ENCODE results near the gene MYG1. TPM values are rescaled to one million over a fixed set of nuclear protein-coding genes. Genes with fewer than 3 reads are reported as not detected.
A peak's percentile ranks its signal among the peaks of the same experiment; 100 is the strongest.

Gene MYG1
- total RNA-seq, 1 experiment from 2014 or later = 104 TPM

- Histone ChIP-seq H3K4me3 (replicated peaks in 1 of 2; ENCODE audit: low read depth in 1 of 2, low read length in 2 of 2) (no peak overlapping the region), H3K9me3 (ENCODE audit: control insufficient read depth in 1 of 2, insufficient read depth in 1 of 2, low read depth in 1 of 2, low read length in 2 of 2) (no peaks in the 10 kb centered on the region), H3K79me2 (ENCODE audit: insufficient read depth, low read length) (no peaks in the 10 kb centered on the region), H3K27me3 (ENCODE audit: insufficient read depth, low read length) (no peaks in the 10 kb centered on the region), H3K9ac (ENCODE audit: low read length) (peak overlapping the region; percentile 6; the same call in 1 of the 2 replicates), H3K27ac (ENCODE audit: low read depth, low read length) (peak overlapping the region; percentile 34; the same call in 1 of the 2 replicates), H3K4me2 (ENCODE audit: low read length) (peak overlapping the region; percentile 12; the same call in 1 of the 2 replicates), H2AFZ (ENCODE audit: low read depth, low read length, poor library complexity, severe bottlenecking) (peak overlapping the region; percentile 84), H3K4me1 (ENCODE audit: control insufficient read depth in 1 of 2, insufficient read depth in 2 of 2, low read length in 2 of 2) (peaks cover 9 to 36% of the 10 kb centered on the region in 2 experiments; a peak in 3 of 4 replicates), H3K9me2 (ENCODE audit: insufficient read depth) (no peaks in the 10 kb centered on the region), H4K20me1 (ENCODE audit: insufficient read depth) (no peaks in the 10 kb centered on the region), H3K36me3 (ENCODE audit: control insufficient read depth in 1 of 2, insufficient read depth in 2 of 2, low read length in 2 of 2) (no peaks in the 10 kb centered on the region)
- ChIA-PET CTCF (interaction anchor here (0.6 to 3.3 kb wide), 29 partner anchors 9 to 193 kb away, joined by 3 to 99 read pairs (median 4); partner anchors contain the start of genes AAAS, PFDN5, PRR13 and SP1), POLR2A (interaction anchor here (0.6 to 3.3 kb wide), 11 partner anchors 9 to 124 kb away, joined by 3 to 28 read pairs (median 4); partner anchors contain the start of genes AAAS and SP1), RAD21 (ENCODE audit: low non-redundant PET in 1 of 2, low total read pairs in 2 of 2, uncharacterized antibody in 2 of 2, unreplicated experiment in 2 of 2) (interaction anchor here (0.6 to 2.6 kb wide), 13 partner anchors 13 to 139 kb away, joined by 3 to 27 read pairs (median 6); partner anchors contain the start of gene SP1 (in 1 of the 2))
- TF ChIP-seq MAX (IDR thresholded peaks at IDR 0.05) (peak; percentile 53), SIN3A (IDR thresholded peaks at IDR 0.05; ENCODE audit: low read depth) (no peak), SP1 (IDR thresholded peaks at IDR 0.05; ENCODE audit: low read depth) (0 out of 2 replicates have a peak, but pooled peaks have one; percentile 30), CEBPB (IDR thresholded peaks at IDR 0.05; ENCODE audit: low read depth) (no peak), YY1 (IDR thresholded peaks at IDR 0.05; ENCODE audit: extremely low read depth, insufficient replicate concordance, low read depth, low read length) (peak; percentile 69), CBX3 (IDR thresholded peaks at IDR 0.05; ENCODE audit: low read depth) (peak; percentile 82; the same call in 1 of the 2 replicates), RAD21 (IDR thresholded peaks at IDR 0.05; ENCODE audit: low read depth) (peak; percentile 99), CTCF (IDR thresholded peaks at IDR 0.05 in 2 of 3, conservative IDR thresholded peaks at IDR 0.05 in 1 of 3; ENCODE audit: borderline replicate concordance in 1 of 3, insufficient read depth in 1 of 3, low read depth in 2 of 3, low read length in 2 of 3) (peak; percentile 82 to 96 (median 89)), POLR2AphosphoS5 (IDR thresholded peaks at IDR 0.05; ENCODE audit: low read depth, low read length) (0 out of 2 replicates have a peak, but pooled peaks have one; percentile 19)
- DNase-seq (ENCODE audit: low read depth, low spot score) (peak; percentile 86), ATAC-seq (peak; percentile 97)
- intact Hi-C loops (cut with micrococcal nuclease) = loop anchor here (1.0 kb wide), 3 partner anchors 30 to 156 kb away; no protein-coding TSS in a partner anchor
- BruUV-seq (replicated peaks) = no TSS peak
These were observed 53.1 kb downstream of the MYG1 start for GRCh38 chr12:53352331-53353256.
